SK-N-SH (cell line): ENCODE results near the gene KCNJ9.

ENCODE experiments used
- CTCF ChIP-seq: fragments of 200-600 bp; sonication (generic); IDR thresholded peaks from 2 replicates; pipeline ENCODE4 v1.6.1; 2017; ENCODE audit warnings: antibody characterized with exemption, mild to moderate bottlenecking, moderate library complexity
- EP300 ChIP-seq, 2 experiments: IDR thresholded peaks; 2 replicates each; pipeline versions ENCODE4 v1.4.0 to v1.6.1; 2012; ENCODE audit warnings: borderline replicate concordance in 1 of 2, low read depth in 1 of 2, low read length in 1 of 2
- USF2 ChIP-seq: fragments of 150-350 bp; IDR thresholded peaks from 2 replicates; pipeline ENCODE4 v1.6.1; 2017; ENCODE audit warnings: antibody characterized with exemption, low read length, low read depth, borderline replicate concordance

GRCh38 chr1:160082487-160082886 lies 1.1 kb downstream of the KCNJ9 start:
- TF ChIP-seq USF2 (no peak), EP300 (IDR thresholded peaks at IDR 0.05; ENCODE audit: borderline replicate concordance in 1 of 2, low read depth in 1 of 2, low read length in 1 of 2) (no peak), CTCF (no peak)
